ENCODE results near the gene WNT7A.

The WNT7A gene

DNA sequence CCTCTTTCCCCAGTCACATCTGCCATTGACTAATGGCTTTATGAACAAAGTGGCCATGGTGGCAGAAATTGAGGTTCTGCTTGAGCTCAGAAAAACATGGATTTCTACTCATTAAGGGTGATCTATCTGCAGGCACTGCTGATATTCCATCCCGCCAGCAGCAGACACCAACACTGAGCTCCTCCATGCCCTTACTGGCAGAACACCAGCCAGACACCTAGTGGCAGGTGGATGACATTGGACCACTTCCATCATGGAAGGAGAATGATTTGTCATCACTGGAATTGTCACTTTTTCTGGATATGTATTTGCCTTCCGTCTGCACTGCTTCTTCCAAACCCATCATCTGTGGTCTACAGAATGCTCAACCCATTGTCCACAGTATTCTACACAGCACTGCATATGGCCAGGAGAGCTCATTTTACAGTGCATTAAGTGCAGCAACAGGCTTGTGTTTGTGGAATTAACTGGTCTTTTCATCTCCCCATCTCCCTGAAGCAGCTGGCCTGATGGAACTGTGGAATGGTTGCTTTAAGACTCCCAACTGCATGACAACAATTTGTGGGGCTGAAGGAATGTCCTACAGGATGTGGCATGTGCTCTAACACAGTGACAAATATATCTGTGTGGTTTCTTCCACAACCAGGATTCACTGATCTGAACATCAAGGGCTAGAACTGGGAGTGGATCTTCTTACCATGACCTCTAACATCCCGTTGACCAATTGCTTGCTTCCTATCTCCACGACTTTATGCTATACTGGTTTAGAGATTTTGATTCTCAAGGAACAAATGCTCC, 103.4 kb downstream of the WNT7A start:
- no peaks in the 10 kb centered on the region for H3K9me3 ChIP-seq (ENCODE audit: severe bottlenecking)
- TF ChIP-seq, protein P1, sequence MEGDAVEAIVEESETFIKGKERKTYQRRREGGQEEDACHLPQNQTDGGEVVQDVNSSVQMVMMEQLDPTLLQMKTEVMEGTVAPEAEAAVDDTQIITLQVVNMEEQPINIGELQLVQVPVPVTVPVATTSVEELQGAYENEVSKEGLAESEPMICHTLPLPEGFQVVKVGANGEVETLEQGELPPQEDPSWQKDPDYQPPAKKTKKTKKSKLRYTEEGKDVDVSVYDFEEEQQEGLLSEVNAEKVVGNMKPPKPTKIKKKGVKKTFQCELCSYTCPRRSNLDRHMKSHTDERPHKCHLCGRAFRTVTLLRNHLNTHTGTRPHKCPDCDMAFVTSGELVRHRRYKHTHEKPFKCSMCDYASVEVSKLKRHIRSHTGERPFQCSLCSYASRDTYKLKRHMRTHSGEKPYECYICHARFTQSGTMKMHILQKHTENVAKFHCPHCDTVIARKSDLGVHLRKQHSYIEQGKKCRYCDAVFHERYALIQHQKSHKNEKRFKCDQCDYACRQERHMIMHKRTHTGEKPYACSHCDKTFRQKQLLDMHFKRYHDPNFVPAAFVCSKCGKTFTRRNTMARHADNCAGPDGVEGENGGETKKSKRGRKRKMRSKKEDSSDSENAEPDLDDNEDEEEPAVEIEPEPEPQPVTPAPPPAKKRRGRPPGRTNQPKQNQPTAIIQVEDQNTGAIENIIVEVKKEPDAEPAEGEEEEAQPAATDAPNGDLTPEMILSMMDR (IDR thresholded peaks at IDR 0.05; ENCODE audit: low read depth, low read length), result peak; percentile 20; the same call in 1 of the 2 replicates
- no peak overlapping the region for H3K4me3 ChIP-seq (ENCODE audit: low read depth, low read length)
- H3K27me3 ChIP-seq (ENCODE audit: insufficient read depth, low read depth, severe bottlenecking), result peaks cover 97% of the 10 kb centered on the region
- no peak overlapping the region for H3K27ac ChIP-seq
- no peaks in the 10 kb centered on the region for H3K36me3 ChIP-seq
- no peak for DNase-seq

- Histone ChIP-seq H3K27me3 (ENCODE audit: insufficient read depth, low read depth, severe bottlenecking) (peaks cover 97% of the 10 kb centered on the region), H3K36me3 (no peaks in the 10 kb centered on the region), H3K9me3 (ENCODE audit: severe bottlenecking) (no peaks in the 10 kb centered on the region), H3K4me3 (ENCODE audit: low read depth, low read length) (no peak overlapping the region), H3K27ac (no peak overlapping the region)
- TF ChIP-seq, protein P1 (IDR thresholded peaks at IDR 0.05; ENCODE audit: low read depth, low read length), result no peak
- no peak for DNase-seq
Measured at GRCh38 chr3:13772885-13773745, 106.8 kb downstream of the WNT7A start.

GRCh38 chr3:13772321-13772745, 107.5 kb downstream of the WNT7A start:
- TF ChIP-seq, protein P1 (IDR thresholded peaks at IDR 0.05; ENCODE audit: low read depth, low read length), result no peak
- no peaks in the 10 kb centered on the region for H3K36me3 ChIP-seq
- no peak overlapping the region for H3K27ac ChIP-seq
- no peak overlapping the region for H3K4me3 ChIP-seq (ENCODE audit: low read depth, low read length)
- H3K9me3 ChIP-seq (ENCODE audit: severe bottlenecking), result no peaks in the 10 kb centered on the region
- no peak for DNase-seq
- peaks cover 97% of the 10 kb centered on the region for H3K27me3 ChIP-seq (ENCODE audit: insufficient read depth, low read depth, severe bottlenecking)

- DNase-seq, result no peak
- TF ChIP-seq, protein P1 (IDR thresholded peaks at IDR 0.05; ENCODE audit: low read depth, low read length), result no peak
- H3K9me3 ChIP-seq (ENCODE audit: severe bottlenecking), result no peaks in the 10 kb centered on the region
- H3K27me3 ChIP-seq (ENCODE audit: insufficient read depth, low read depth, severe bottlenecking), result peaks cover 96% of the 10 kb centered on the region
- H3K4me3 ChIP-seq (ENCODE audit: low read depth, low read length), result no peak overlapping the region
- H3K36me3 ChIP-seq, result no peaks in the 10 kb centered on the region
- no peak overlapping the region for H3K27ac ChIP-seq
Measured at GRCh38 chr3:13771496-13771895, 108.4 kb downstream of the WNT7A start.

DNA sequence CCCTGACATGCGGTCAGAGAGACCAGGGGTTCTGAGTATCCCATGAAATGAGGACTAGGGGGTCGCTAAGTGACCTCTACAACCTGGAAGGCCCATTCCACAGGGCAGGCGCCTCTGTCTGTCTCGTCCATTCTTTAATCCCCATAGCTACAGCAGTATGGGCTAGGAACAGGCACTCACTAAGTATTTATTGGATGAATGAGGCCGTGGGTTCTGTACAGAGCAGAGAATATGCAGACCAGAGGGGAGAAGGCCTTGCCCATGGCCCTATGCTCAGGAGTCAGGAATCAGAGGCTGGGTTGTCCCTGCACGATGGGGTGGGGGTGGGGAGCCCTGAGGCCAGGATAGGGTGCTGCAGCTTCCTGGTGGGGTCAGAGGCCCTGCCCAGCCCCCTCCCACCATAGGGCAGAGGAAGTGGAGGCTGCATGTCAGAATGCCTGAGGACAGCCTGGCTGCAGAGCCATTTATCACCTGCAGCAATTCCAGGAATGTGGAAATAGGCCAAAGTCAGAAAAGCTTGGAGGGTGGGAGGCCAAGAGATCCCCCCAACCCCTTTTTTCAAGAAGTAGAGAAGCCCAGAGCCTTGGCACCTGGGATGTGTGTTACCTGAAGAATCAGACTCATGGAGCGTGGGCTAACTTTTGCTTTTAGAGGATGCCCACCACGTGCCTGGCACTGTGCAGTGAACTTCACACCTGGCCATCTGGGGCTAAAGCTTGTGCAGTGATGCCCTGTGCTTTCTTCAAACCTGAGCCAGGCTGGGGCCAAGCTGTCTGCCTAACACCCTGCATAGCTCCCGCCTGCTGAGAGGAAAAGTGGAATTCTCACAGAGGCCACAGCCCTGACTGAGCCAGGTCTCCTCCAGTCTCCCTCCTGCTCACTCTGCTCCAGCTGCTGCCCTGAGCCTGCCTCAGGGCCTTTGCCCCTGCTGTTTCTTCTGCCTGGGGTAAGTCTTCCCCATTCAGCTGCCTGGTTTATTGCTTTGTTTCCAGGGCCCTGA, 109.4 kb downstream of the WNT7A start:
- H3K27ac ChIP-seq, result no peak overlapping the region
- H3K27me3 ChIP-seq (ENCODE audit: insufficient read depth, low read depth, severe bottlenecking), result peaks cover 96% of the 10 kb centered on the region
- no peaks in the 10 kb centered on the region for H3K36me3 ChIP-seq
- no peak overlapping the region for H3K4me3 ChIP-seq (ENCODE audit: low read depth, low read length)
- TF ChIP-seq, protein P1 (IDR thresholded peaks at IDR 0.05; ENCODE audit: low read depth, low read length), result no peak
- no peaks in the 10 kb centered on the region for H3K9me3 ChIP-seq (ENCODE audit: severe bottlenecking)
- DNase-seq, result no peak
